ENCODE results near the gene SUCLG2. TPM values are rescaled to one million over a fixed set of nuclear protein-coding genes. Genes with fewer than 3 reads are reported as not detected.

Gene SUCLG2
- total RNA-seq, 4 donors from 2014 or later: 29.5 to 40.2 (median 35.7) TPM

- Histone ChIP-seq H3K27me3 (no peaks in the 10 kb centered on the region), H3K4me1 (no peaks in the 10 kb centered on the region), H3K4me3 (no peak overlapping the region), H3K36me3 (peaks cover 12% of the 10 kb centered on the region), H3K9me3 (no peaks in the 10 kb centered on the region), H3K27ac (no peak overlapping the region)
- TF ChIP-seq CTCF (IDR thresholded peaks at IDR 0.05) (no peak), EP300 (IDR thresholded peaks at IDR 0.05) (no peak), POLR2A (IDR thresholded peaks at IDR 0.05) (no peak), POLR2AphosphoS5 (IDR thresholded peaks at IDR 0.05) (no peak)
- 85% methylated on average over 3 of the region's 3 CpGs for WGBS
- no peak for DNase-seq (ENCODE audit: low spot score in 2 of 2)
These were observed 277.1 kb downstream of the SUCLG2 start for GRCh38 chr3:67377299-67377698.

GRCh38 chr3:67376416-67376815 lies 278.0 kb downstream of the SUCLG2 start:
- no peak overlapping the region for H3K4me3 ChIP-seq
- no peaks in the 10 kb centered on the region for H3K9me3 ChIP-seq
- WGBS: 100% methylated on average over 1 of the region's 1 CpG
- peaks cover 12% of the 10 kb centered on the region for H3K36me3 ChIP-seq
- no peaks in the 10 kb centered on the region for H3K27me3 ChIP-seq
- TF ChIP-seq POLR2A (IDR thresholded peaks at IDR 0.05) (no peak), POLR2AphosphoS5 (IDR thresholded peaks at IDR 0.05) (no peak)
- H3K27ac ChIP-seq: no peak overlapping the region
- no peaks in the 10 kb centered on the region for H3K4me1 ChIP-seq
- no peak for DNase-seq (ENCODE audit: low spot score in 2 of 2)

GRCh38 chr3:67375976-67376375 lies 278.4 kb downstream of the SUCLG2 start:
- no peaks in the 10 kb centered on the region for H3K4me1 ChIP-seq
- no peak overlapping the region for H3K27ac ChIP-seq
- no peaks in the 10 kb centered on the region for H3K27me3 ChIP-seq
- DNase-seq (ENCODE audit: low spot score in 2 of 2): no peak
- TF ChIP-seq EP300 (IDR thresholded peaks at IDR 0.05) (no peak), POLR2AphosphoS5 (IDR thresholded peaks at IDR 0.05) (no peak), CTCF (IDR thresholded peaks at IDR 0.05) (no peak), POLR2A (IDR thresholded peaks at IDR 0.05) (no peak)
- peaks cover 12% of the 10 kb centered on the region for H3K36me3 ChIP-seq
- no peak overlapping the region for H3K4me3 ChIP-seq
- 78% methylated on average over 5 of the region's 5 CpGs for WGBS
- no peaks in the 10 kb centered on the region for H3K9me3 ChIP-seq

- Histone ChIP-seq H3K4me3 (no peak overlapping the region), H3K27ac (no peak overlapping the region), H3K27me3 (no peaks in the 10 kb centered on the region), H3K36me3 (no peaks in the 10 kb centered on the region), H3K9me3 (no peaks in the 10 kb centered on the region), H3K4me1 (no peaks in the 10 kb centered on the region)
- no peak for TF ChIP-seq CTCF (IDR thresholded peaks at IDR 0.05)
- TF ChIP-seq POLR2A (IDR thresholded peaks at IDR 0.05): no peak
- TF ChIP-seq EP300 (IDR thresholded peaks at IDR 0.05): no peak
- TF ChIP-seq POLR2AphosphoS5 (IDR thresholded peaks at IDR 0.05): no peak
- WGBS: 29% methylated on average over 4 of the region's 4 CpGs
- DNase-seq (ENCODE audit: low spot score in 2 of 2): no peak
These were observed 291.7 kb downstream of the SUCLG2 start for GRCh38 chr3:67362686-67363085.

DNA sequence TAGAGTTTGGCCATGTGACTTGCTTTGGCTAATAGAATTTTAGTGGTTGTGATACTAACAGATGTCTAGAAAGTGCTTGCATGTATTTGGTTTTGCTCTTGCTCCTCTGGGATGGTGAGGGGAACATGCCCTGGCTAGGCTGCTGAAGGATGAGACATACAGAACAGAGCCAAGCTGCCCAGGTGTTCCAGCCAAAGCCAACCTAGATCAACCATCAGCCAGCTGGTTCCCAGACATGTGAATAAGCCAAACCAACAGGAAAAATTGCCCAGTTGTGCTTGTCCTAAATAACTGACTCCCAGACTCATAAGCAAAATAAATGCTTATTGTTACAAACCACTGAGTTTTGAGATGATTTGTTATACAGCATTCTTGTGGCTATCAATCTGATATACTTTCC lies 292.6 kb downstream of the SUCLG2 start:
- TF ChIP-seq EP300 (IDR thresholded peaks at IDR 0.05) (no peak), POLR2A (IDR thresholded peaks at IDR 0.05) (no peak), CTCF (IDR thresholded peaks at IDR 0.05) (no peak), POLR2AphosphoS5 (IDR thresholded peaks at IDR 0.05) (no peak)

DNA sequence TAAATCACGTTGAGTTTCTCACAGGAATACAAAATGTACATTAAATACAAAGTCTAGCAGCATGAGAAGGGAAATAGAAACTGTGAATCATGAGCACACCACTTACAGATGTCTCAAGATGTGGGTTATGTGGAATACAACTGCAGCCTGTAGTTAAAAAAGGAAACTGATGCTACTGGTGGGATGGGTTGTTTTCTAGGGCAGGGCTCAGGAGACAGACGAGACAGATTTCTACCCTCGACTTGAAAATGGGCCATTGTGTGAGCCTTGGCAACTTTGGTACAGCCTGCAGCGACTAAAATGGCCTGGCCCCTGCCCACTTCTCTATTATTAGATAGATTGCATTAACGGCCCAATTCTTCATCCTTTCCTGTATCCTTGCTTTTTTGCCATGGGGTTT lies 293.1 kb downstream of the SUCLG2 start:
- no peaks in the 10 kb centered on the region for H3K36me3 ChIP-seq
- TF ChIP-seq EP300 (IDR thresholded peaks at IDR 0.05): no peak
- TF ChIP-seq POLR2AphosphoS5 (IDR thresholded peaks at IDR 0.05): no peak
- no peak for TF ChIP-seq POLR2A (IDR thresholded peaks at IDR 0.05)
- TF ChIP-seq CTCF (IDR thresholded peaks at IDR 0.05): no peak
- H3K4me1 ChIP-seq: no peaks in the 10 kb centered on the region
- H3K4me3 ChIP-seq: no peak overlapping the region
- no peaks in the 10 kb centered on the region for H3K9me3 ChIP-seq
- H3K27me3 ChIP-seq: no peaks in the 10 kb centered on the region
- no peak overlapping the region for H3K27ac ChIP-seq
- 60% methylated on average over 5 of the region's 5 CpGs for WGBS
- no peak for DNase-seq (ENCODE audit: low spot score in 2 of 2)

More for the DNA sequence above, 292.6 kb downstream of the SUCLG2 start:
- H3K27ac ChIP-seq: no peak overlapping the region
- H3K4me1 ChIP-seq: no peaks in the 10 kb centered on the region
- DNase-seq (ENCODE audit: low spot score in 2 of 2): no peak
- H3K27me3 ChIP-seq: no peaks in the 10 kb centered on the region
- no peak overlapping the region for H3K4me3 ChIP-seq
- H3K36me3 ChIP-seq: no peaks in the 10 kb centered on the region
- H3K9me3 ChIP-seq: no peaks in the 10 kb centered on the region
